HG02678 (cell line): Measurements from ENCODE around the gene TBPL1.

Experiments used
- ATAC-seq: cut with Tn5 transposase; IDR thresholded peaks from one replicate; pipeline ENCODE4 v1.9.1; 2021; ENCODE audit warnings: mild to moderate bottlenecking, moderate library complexity; ENCODE audit not compliant: unreplicated experiment

Gene TBPL1

GRCh38 chr6:134039116-134039515 is 86.1 kb downstream of the TBPL1 start:
- no peak for ATAC-seq
